ENCODE measurements around the gene PLA2G3. TPM values are rescaled to one million over a fixed set of nuclear protein-coding genes. Genes with fewer than 3 reads are reported as not detected.

The PLA2G3 gene
- total RNA-seq, 6 donors from 2014 or later: 0.79 to 8.1 (median 5.5) TPM

DNA sequence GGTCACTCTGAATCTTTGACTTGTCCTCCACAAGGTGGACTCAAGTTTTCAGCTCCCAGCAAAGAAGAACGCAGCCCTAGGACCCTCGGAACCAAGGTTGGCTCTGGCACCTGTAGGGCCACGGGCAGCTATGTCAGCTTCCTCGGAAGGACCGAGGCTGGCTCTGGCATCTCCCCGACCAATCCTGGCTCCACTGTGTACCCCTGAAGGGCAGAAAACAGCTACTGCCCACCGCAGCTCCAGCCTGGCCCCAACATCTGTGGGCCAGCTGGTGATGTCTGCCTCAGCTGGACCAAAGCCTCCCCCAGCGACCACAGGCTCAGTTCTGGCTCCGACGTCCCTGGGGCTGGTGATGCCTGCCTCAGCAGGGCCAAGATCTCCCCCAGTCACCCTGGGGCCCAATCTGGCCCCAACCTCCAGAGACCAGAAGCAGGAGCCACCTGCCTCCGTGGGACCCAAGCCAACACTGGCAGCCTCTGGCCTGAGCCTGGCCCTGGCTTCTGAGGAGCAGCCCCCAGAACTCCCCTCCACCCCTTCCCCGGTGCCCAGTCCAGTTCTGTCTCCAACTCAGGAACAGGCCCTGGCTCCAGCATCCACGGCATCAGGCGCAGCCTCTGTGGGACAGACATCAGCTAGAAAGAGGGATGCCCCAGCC is 15.4 kb downstream of the PLA2G3 start:
- 81 to 82% methylated on average over 6 to 13 of the region's 14 CpGs for WGBS, 2 donors
- H3K9me3 ChIP-seq: no peaks in the 10 kb centered on the region
- TF ChIP-seq POLR2A (IDR thresholded peaks at IDR 0.05) (no peak), EP300 (IDR thresholded peaks at IDR 0.05) (no peak), POLR2AphosphoS5 (IDR thresholded peaks at IDR 0.05) (no peak)
- TF ChIP-seq, protein P1, sequence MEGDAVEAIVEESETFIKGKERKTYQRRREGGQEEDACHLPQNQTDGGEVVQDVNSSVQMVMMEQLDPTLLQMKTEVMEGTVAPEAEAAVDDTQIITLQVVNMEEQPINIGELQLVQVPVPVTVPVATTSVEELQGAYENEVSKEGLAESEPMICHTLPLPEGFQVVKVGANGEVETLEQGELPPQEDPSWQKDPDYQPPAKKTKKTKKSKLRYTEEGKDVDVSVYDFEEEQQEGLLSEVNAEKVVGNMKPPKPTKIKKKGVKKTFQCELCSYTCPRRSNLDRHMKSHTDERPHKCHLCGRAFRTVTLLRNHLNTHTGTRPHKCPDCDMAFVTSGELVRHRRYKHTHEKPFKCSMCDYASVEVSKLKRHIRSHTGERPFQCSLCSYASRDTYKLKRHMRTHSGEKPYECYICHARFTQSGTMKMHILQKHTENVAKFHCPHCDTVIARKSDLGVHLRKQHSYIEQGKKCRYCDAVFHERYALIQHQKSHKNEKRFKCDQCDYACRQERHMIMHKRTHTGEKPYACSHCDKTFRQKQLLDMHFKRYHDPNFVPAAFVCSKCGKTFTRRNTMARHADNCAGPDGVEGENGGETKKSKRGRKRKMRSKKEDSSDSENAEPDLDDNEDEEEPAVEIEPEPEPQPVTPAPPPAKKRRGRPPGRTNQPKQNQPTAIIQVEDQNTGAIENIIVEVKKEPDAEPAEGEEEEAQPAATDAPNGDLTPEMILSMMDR (IDR thresholded peaks at IDR 0.05): no peak
- ATAC-seq (ENCODE audit: low FRiP score in 2 of 2): no peak
- DNase-seq: no peak
- no peak overlapping the region for H3K27ac ChIP-seq
- H3K36me3 ChIP-seq: no peaks in the 10 kb centered on the region
- H3K27me3 ChIP-seq: no peaks in the 10 kb centered on the region
- H3K4me3 ChIP-seq: no peak overlapping the region
- peaks cover 6 to 16% (median 13%) of the 10 kb centered on the region in 4 donors for H3K4me1 ChIP-seq

DNA sequence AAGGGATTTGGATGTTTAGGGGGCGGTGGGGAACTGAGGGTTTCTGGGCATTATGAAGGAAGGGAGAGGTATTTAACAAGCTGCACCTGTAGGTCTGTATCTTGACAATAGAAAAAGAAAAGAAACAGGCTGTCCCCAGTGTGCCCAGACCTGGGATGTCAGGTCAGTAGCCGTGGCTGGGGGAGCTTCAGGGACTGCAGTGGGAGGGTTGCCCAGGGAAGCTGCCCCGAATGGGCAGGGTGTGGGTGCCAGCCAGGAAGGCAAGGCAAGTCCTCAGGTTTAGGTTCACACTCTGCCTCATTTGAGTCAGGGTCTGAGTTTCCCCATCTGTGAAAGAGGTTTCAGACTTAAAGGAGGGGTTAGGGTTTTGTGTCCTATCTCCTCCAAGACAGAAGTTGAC is 16.0 kb downstream of the PLA2G3 start:
- Histone ChIP-seq H3K27me3 (no peaks in the 10 kb centered on the region), H3K27ac (no peak overlapping the region), H3K4me1 (peaks cover 6 to 16% (median 13%) of the 10 kb centered on the region in 4 donors), H3K36me3 (no peaks in the 10 kb centered on the region), H3K9me3 (no peaks in the 10 kb centered on the region), H3K4me3 (no peak overlapping the region)
- ATAC-seq (ENCODE audit: low FRiP score in 2 of 2) (no peak), DNase-seq (no peak)
- TF ChIP-seq POLR2A (IDR thresholded peaks at IDR 0.05): no peak
- no peak for TF ChIP-seq EP300 (IDR thresholded peaks at IDR 0.05)
- TF ChIP-seq POLR2AphosphoS5 (IDR thresholded peaks at IDR 0.05): no peak
- TF ChIP-seq, protein P1 (IDR thresholded peaks at IDR 0.05): no peak
- WGBS, 2 donors: 59 to 84% methylated on average over 3 of the region's 3 CpGs

DNA sequence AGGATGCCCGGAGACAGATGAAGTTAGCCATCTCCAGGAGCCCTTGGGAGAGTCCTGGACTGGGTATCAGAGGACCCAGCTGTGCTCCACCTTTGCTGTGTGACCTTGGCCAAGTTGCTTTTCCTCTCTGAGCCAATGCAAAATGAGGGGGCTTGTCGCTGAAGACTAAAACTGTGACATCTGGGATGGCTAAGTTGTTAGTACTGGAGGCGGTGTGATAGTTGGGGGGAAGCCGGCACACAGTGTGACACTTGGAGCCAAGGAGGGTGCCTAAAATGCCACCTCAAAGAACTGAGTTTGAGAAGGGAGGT is 17.1 kb downstream of the PLA2G3 start:
- H3K27me3 ChIP-seq: no peaks in the 10 kb centered on the region
- ATAC-seq (ENCODE audit: low FRiP score in 2 of 2) (no peak), DNase-seq (no peak)
- H3K4me3 ChIP-seq: peak overlapping the region in 3 of 4 donors; percentile 43 to 51 (median 48)
- H3K9me3 ChIP-seq: no peaks in the 10 kb centered on the region
- H3K36me3 ChIP-seq: no peaks in the 10 kb centered on the region
- H3K4me1 ChIP-seq: peaks cover 6 to 16% (median 13%) of the 10 kb centered on the region in 4 donors
- TF ChIP-seq, protein P1 (IDR thresholded peaks at IDR 0.05): no peak
- TF ChIP-seq POLR2A (IDR thresholded peaks at IDR 0.05): no peak
- no peak for TF ChIP-seq EP300 (IDR thresholded peaks at IDR 0.05)
- TF ChIP-seq POLR2AphosphoS5 (IDR thresholded peaks at IDR 0.05): no peak
- 76 to 77% methylated on average over 3 to 4 of the region's 4 CpGs for WGBS, 2 donors
- peak overlapping the region in 1 of 4 donors; percentile 66 for H3K27ac ChIP-seq

DNA sequence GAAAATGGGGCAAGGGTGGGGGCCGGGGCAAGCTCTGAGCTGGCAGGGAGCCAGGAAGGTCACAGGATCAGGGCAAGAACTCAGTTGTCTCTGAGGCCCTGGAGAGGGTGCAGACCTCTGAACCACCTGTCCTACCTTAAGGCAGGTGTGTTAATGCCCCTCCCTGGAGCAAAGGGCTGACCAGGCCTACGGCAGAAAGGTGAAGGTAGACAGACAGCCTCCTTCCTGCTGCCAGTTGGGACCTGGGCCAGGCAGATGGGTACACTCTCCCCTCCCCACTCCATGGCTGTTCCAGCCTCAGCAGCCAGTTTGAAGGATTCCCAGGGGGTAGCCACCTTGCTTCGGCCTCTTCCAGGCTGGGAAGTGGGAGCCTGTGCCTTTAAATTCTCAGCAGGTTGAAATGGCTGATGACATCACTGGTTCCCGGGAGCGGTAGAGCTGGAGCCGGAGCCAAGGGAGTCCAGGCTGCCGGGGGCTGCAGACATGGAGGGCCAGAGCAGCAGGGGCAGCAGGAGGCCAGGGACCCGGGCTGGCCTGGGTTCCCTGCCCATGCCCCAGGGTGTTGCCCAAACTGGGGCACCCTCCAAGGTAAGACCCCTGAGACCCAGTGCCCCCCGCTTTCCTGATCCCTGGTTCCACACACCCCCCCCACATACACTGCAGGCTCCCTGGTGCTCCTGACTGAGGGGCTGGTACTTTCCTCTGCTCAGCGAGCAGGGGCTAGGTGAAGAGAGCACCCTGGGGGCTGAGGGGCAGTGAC is 17.6 kb downstream of the PLA2G3 start, which contains the start of gene INPP5J:
TSS of gene INPP5J (plus strand) at position 435 of the 760 bp plus-strand sequence. CDS start at position 484, 49 bp downstream.
- Histone ChIP-seq H3K4me3 (peak within 1 kb of the TSS in 3 of 4 donors; percentile 43 to 51 (median 48)), H3K9me3 (no peaks in the 10 kb centered on the region), H3K27ac (peak within 1 kb of the TSS in 3 of 4 donors; percentile 44 to 66 (median 63)), H3K4me1 (peaks cover 6 to 16% (median 13%) of the 10 kb centered on the region in 4 donors), H3K36me3 (no peaks in the 10 kb centered on the region), H3K27me3 (no peaks in the 10 kb centered on the region)
- peak; percentile 41 to 62 for ATAC-seq (ENCODE audit: low FRiP score in 2 of 2)
- TF ChIP-seq POLR2AphosphoS5 (IDR thresholded peaks at IDR 0.05) (peak in 1 of 2 donors; percentile 30), EP300 (IDR thresholded peaks at IDR 0.05) (no peak), POLR2A (IDR thresholded peaks at IDR 0.05) (peak in 1 of 4 donors; percentile 48)
- TF ChIP-seq, protein P1 (IDR thresholded peaks at IDR 0.05): no peak
- peak; percentile 65 to 69 for DNase-seq
- 36 to 41% methylated on average over 3 to 9 of the region's 10 CpGs for WGBS, 2 donors
